Ovary (tissue), 10 donors: ENCODE data around the gene STIM1. TPM values are rescaled to one million over a fixed set of nuclear protein-coding genes. Genes with fewer than 3 reads are reported as not detected.

Experiments
- DNase-seq, 5 donors: peaks; one replicate each; pipeline ENCODE4 v3.0.0-alpha.2; 2019 to 2020
- H3K27ac ChIP-seq, 2 donors: fragments of 200-600 bp; one replicate each; pipeline versions ENCODE4 v1.5.1 to v1.8.0; 2019 to 2022
- H3K27me3 ChIP-seq: fragments of 200-600 bp; one replicate; pipeline ENCODE4 v1.8.0; 2022
- H3K36me3 ChIP-seq: fragments of 200-600 bp; sonication (generic); one replicate; pipeline ENCODE4 v1.5.1; 2019
- H3K4me1 ChIP-seq: one replicate; pipeline ENCODE4 v1.8.1; 2013; ENCODE audit warnings: mild to moderate bottlenecking, moderate library complexity; ENCODE audit not compliant: insufficient read depth
- H3K4me3 ChIP-seq: fragments of 200-600 bp; sonication (generic); one replicate; pipeline ENCODE4 v1.5.1; 2017
- H3K9me3 ChIP-seq, 2 donors: fragments of 200-600 bp in 1 of 2; sonication (generic) in 1 of 2; one replicate each; pipeline versions ENCODE4 v1.5.1 to v1.8.1; 2013 to 2019; ENCODE audit warnings: mild to moderate bottlenecking in 1 of 2, moderate library complexity in 1 of 2
- CTCF ChIP-seq, 3 donors: fragments of 450-650 bp in 2 of 3; fragments of 200-600 bp in 1 of 3; IDR thresholded peaks; one replicate each; pipeline versions ENCODE4 v1.5.1 to v1.8.0; 2016 to 2022; ENCODE audit warnings: antibody characterized with exemption in 3 of 3, mild to moderate bottlenecking in 1 of 3
- EP300 ChIP-seq: sonication (generic); formaldehyde crosslinking; IDR thresholded peaks from one replicate; pipeline ENCODE4 v1.6.1; 2017; ENCODE audit warnings: antibody characterized with exemption
- POLR2A ChIP-seq: fragments of 450-650 bp; IDR thresholded peaks from one replicate; pipeline ENCODE4 v1.6.1; 2017; ENCODE audit warnings: antibody characterized with exemption, mild to moderate bottlenecking, moderate library complexity
- WGBS, 3 donors: extraction: QIAGEN DNeasy Blood & Tissue Kit in 1 of 3; methylation state at CpG; one replicate each; pipeline versions ENCODE4 v1.1.5 to v1.1.7; 2013 to 2017; 5-methylcytosine and 5-hydroxymethylcytosine counted together
- intact Hi-C, 4 donors: fragments of 100-400 bp; cut with DNase I; formaldehyde crosslinking; loops; one replicate each; pipeline versions ENCODE4 v1.11.0 to v1.15.1; 2022 to 2023
- long read RNA-seq, 3 donors: library from polyadenylated mRNA in 2 of 3; unstranded in 2 of 3; transcript quantifications; one replicate each; pipeline ENCODE4 v2.0.0 and lab custom pipeline, GENCODE V29; 2021 to 2026
- polyA plus RNA-seq, 2 donors: library from polyadenylated mRNA; stranded (reverse); fragments of 200-250 nt in 1 of 2; fragments of 350-450 nt in 1 of 2; fragmentation: Illumina TruSeq in 1 of 2; extraction: RNeasy Lipid Tissue Mini Kit (QIAGEN cat#74804) in 1 of 2; gene quantifications; one replicate each; pipeline ENCODE4 v1.2.3, GENCODE V29; 2013 to 2014
- total RNA-seq, 7 donors: library from RNA; depleted of rRNA in 2 of 7; stranded (reverse); fragments of >200 nt in 2 of 7; fragmentation: NEBNext Ultra II Directional in 3 of 7; extraction: Animal tissue kit (Norgen Biotek cat#: 25700) in 3 of 7; gene quantifications; one replicate each; pipeline versions ENCODE4 v1.1.0 to v1.2.4, GENCODE V29; 2016 to 2023
- donor health status: DM: no; HTN: no; CAD: no; lungs with moderate emphysema.
- donor health status: DM: no; HTN: no; CAD: no.
- donor health status: Bipolar disorder and iron deficiency.
- donor health status: DM: yes; HTN: yes; CAD: no.
- donor health status: DM: no; HTN: no; CAD: no.
- donor health status: DM: yes; HTN: yes; CAD: no.

Gene STIM1
- total RNA-seq: 10 to 100 TPM; 26.1 to 68.5 (median 58.7) TPM
- 10 to 100 TPM; 54.7 to 75.2 TPM for polyA plus RNA-seq
- long read RNA-seq, donor 1, full-length matches to known transcripts: 10 of 50 reads
- long read RNA-seq, donor 1, partial matches to known transcripts: 19 of 50 reads
- long read RNA-seq, donor 1, other reads (novel, unspliced or antisense): 21 of 50 reads
- long read RNA-seq, donor 2, full-length matches to known transcripts: 2 of 2 reads
- long read RNA-seq, donor 2, partial matches to known transcripts: 0 of 2 reads
- long read RNA-seq, donor 2, other reads (novel, unspliced or antisense): 0 of 2 reads
- long read RNA-seq, donor 3, full-length matches to known transcripts: 41 of 104 reads
- long read RNA-seq, donor 3, partial matches to known transcripts: 49 of 104 reads
- long read RNA-seq, donor 3, other reads (novel, unspliced or antisense): 14 of 104 reads

DNA sequence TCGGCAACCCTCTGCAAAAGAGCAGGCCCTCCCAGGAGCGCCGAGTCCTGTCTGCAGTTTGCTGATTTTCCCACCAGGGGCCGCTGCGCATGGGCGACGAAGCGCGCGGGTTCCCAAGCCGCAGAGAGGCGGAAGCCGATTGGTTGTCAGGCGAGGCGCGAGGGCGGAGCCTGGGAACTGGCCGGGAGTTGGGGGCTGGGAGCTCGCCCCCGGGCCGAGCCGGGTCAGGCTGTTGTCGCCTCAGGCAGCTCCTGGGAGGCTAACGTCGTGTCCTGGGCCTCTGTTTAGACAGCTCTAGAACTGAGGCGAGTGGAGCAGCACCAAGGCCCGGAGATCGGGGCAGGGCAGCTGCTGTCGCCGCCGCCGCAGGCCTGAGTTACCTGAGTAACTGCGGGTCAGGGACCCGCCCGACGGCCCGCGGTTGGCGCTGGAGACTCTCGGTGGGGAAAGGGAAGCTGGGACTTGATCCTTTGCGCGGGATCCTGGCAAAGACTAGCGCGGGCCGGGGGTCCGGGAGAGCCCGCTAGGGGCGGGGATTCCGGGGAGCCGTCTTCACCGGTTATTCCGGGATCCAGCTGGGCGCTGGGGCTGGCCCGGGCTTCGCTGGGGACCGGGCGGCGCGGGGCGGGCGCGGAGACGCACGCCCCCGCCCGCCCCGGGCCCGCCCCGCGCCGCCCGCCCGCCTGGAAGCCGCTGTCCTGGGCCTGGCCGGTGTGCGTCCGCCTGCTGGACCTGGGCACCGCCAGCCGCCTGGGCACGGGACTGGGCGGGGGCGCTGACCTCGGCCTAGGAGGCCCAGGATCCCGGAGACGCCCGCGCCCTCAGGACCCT is at the start of gene STIM1:
STIM1 (plus strand) TSS at position 688 of the 831 bp plus-strand sequence. CDS start 607 bp downstream, outside the sequence.
- Histone ChIP-seq H3K4me1 (peaks cover 16% of the 10 kb centered on the region), H3K27me3 (no peaks in the 10 kb centered on the region), H3K4me3 (peak within 1 kb of the TSS; percentile 90), H3K36me3 (no peaks in the 10 kb centered on the region), H3K27ac (peak within 1 kb of the TSS; percentile 68 to 81), H3K9me3 (no peaks in the 10 kb centered on the region)
- TF ChIP-seq POLR2A: peak; percentile 53
- peak; percentile 98 to 99 (median 98) for TF ChIP-seq CTCF (IDR thresholded peaks at IDR 0.05)
- TF ChIP-seq EP300: no peak
- intact Hi-C loops: loop anchor here (1.0 to 10.0 kb wide), 5 partner anchors 90 to 218 kb away; no protein-coding TSS in a partner anchor
- DNase-seq: peak; percentile 93 to 97 (median 95)
- 0% methylated on average over 36 to 87 of the region's 87 CpGs for WGBS, 3 donors

DNA sequence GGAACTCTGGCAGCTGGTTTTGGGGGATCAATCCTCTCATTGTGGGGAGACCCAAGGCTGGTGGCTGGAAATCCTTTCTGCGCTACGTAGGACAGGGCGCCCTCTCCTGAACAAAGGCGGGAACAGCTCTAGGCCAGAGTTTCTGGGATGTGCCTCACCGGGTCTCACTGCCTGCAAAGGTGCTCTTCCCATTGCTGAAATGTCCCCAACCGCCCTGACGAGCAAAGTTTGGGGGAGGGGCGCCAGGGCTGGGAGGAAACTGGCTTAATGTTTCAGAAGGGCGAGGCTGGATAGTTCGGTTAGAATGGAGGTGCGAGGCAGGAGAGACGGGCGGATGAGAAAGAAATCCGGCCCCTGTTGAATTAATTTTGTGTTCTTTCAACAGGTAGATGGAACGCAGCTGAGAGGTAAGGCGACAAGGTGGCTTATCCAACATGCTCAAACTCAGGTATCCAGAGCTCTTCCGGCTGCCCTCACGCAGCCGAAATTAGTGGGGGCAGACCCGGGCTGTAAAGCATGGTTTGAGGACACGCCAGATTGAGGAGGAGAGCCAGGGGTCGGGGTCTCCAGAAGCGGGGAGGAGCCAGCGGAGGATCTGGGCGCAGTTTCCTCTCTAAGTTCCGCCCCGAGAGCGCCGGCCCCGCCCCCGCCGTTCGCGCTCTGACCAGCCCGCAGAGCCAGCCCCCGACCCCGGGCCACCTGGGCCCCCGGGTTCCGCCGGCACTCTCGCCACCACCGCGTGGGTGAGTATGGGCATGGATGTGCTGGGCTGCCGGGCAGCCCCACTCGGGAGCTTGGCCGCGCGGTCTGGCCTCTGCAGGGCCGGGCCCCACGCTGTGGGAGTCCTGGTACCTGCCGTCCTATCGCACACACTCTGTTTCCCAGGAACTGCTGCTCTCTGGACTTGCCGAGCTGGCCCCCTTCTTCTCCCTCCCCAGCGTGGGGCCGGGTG is 47.3 kb upstream of the STIM1 start, which contains the start of gene PGAP2:
PGAP2 (plus strand) TSS at position 652 of the 952 bp plus-strand sequence. CDS start 2,700 bp downstream, outside the sequence.
- intact Hi-C loops: no loop called here
- WGBS, 3 donors: 2 to 3% (median 3%) methylated on average over 42 to 55 of the region's 55 CpGs
- Histone ChIP-seq H3K36me3 (no peaks in the 10 kb centered on the region), H3K9me3 (no peaks in the 10 kb centered on the region), H3K4me1 (peaks cover 3% of the 10 kb centered on the region), H3K27ac (no peak within 1 kb of the TSS), H3K4me3 (peak within 1 kb of the TSS; percentile 38), H3K27me3 (no peaks in the 10 kb centered on the region)
- peak; percentile 47 to 74 (median 63) for DNase-seq
- TF ChIP-seq CTCF (IDR thresholded peaks at IDR 0.05): peak in 1 of 3 donors; percentile 54
- no peak for TF ChIP-seq POLR2A

GRCh38 chr11:3808861-3809623 is 46.4 kb upstream of the STIM1 start:
- H3K4me3 ChIP-seq: peak overlapping the region; percentile 38
- no peaks in the 10 kb centered on the region for H3K36me3 ChIP-seq
- H3K4me1 ChIP-seq: peaks cover 3% of the 10 kb centered on the region
- no peaks in the 10 kb centered on the region for H3K27me3 ChIP-seq
- no peak for TF ChIP-seq EP300
- TF ChIP-seq POLR2A: no peak
- peak in 1 of 3 donors; percentile 7 for TF ChIP-seq CTCF (IDR thresholded peaks at IDR 0.05)
- H3K27ac ChIP-seq: no peak overlapping the region
- intact Hi-C loops: no loop called here
- WGBS, 3 donors: 24 to 29% (median 25%) methylated on average over 5 of the region's 5 CpGs
- DNase-seq: no peak
- no peaks in the 10 kb centered on the region for H3K9me3 ChIP-seq
